ENCODE data around the gene IL3. TPM values are rescaled to one million over a fixed set of nuclear protein-coding genes. Genes with fewer than 3 reads are reported as not detected.
A peak's percentile ranks its signal among the peaks of the same experiment; 100 is the strongest.

IL3 gene
- total RNA-seq, 3 donors from 2014 or later (not counting 1 experiment from before 2014, with no cell fraction given) = not detected

- Histone ChIP-seq H3K36me3 (ENCODE audit: control insufficient read depth, insufficient read depth, low read length) (no peaks in the 10 kb centered on the region), H3K4me1 (ENCODE audit: control insufficient read depth, insufficient read depth, low read length) (peaks cover 66% of the 10 kb centered on the region), H3K4me3 (ENCODE audit: low read length) (no peak overlapping the region), H3K27ac (ENCODE audit: low read length) (peak overlapping the region; percentile 94), H3K9me3 (ENCODE audit: control insufficient read depth, insufficient read depth, low read length) (no peaks in the 10 kb centered on the region), H3K27me3 (ENCODE audit: control insufficient read depth, insufficient read depth, low read length) (no peaks in the 10 kb centered on the region)
- peaks cover 71 to 74% of the 10 kb centered on the region in 2 donors for H3K4me1 Mint-ChIP-seq
- no peaks in the 10 kb centered on the region for H3K36me3 Mint-ChIP-seq
- H3K4me3 Mint-ChIP-seq = peak overlapping the region; percentile 71
- DNase-seq (peak; percentile 69 to 85), ATAC-seq (peak; percentile 65 to 88 (median 75))
- TF ChIP-seq CTCF (IDR thresholded peaks at IDR 0.05) = no peak
- no peaks in the 10 kb centered on the region for H3K27me3 Mint-ChIP-seq (ENCODE audit: low read depth in 2 of 2)
- peak overlapping the region; percentile 92 to 94 for H3K27ac Mint-ChIP-seq
- intact Hi-C loops (cut with micrococcal nuclease) = loop anchor here (1.0 to 10.0 kb wide), 4 partner anchors 31 to 819 kb away; partner anchors contain the start of gene IL3
- no peaks in the 10 kb centered on the region for H3K9me3 Mint-ChIP-seq
Observed at GRCh38 chr5:132103332-132103951, 43.0 kb downstream of the IL3 start.

DNA sequence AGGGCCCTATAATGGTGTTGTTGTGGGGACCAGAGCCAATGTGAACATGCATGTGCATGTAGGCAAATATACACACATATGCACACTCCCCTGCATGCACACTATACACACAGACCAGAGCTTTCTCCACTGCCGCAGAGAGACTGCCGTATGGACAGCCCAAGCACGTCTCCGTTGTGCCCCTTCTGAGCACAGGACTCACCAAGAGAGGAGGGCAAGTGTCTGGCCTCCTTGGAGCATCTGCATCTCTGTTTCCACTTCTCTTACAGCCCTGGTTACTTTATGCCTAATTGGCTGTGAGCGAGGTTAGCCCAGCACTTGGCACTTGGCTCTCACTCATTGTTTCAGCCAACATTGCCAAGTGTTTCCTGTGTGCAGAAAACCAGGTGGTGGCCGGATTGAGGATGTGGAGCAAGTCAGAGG, 43.5 kb downstream of the IL3 start:
- intact Hi-C loops (cut with micrococcal nuclease) = loop anchor here (1.0 to 10.0 kb wide), 4 partner anchors 31 to 819 kb away; partner anchors contain the start of gene IL3
- H3K27ac Mint-ChIP-seq = peak overlapping the region; percentile 92 to 94
- peaks cover 64% of the 10 kb centered on the region for H3K4me1 ChIP-seq (ENCODE audit: control insufficient read depth, insufficient read depth, low read length)

GRCh38 chr5:132104556-132104955, 44.1 kb downstream of the IL3 start:
- Mint-ChIP-seq H3K36me3 (no peaks in the 10 kb centered on the region), H3K27ac (peak overlapping the region; percentile 92 to 94), H3K9me3 (no peaks in the 10 kb centered on the region), H3K27me3 (ENCODE audit: low read depth in 2 of 2) (no peaks in the 10 kb centered on the region), H3K4me1 (peaks cover 61 to 64% of the 10 kb centered on the region in 2 donors), H3K4me3 (peak overlapping the region; percentile 28)
- no peaks in the 10 kb centered on the region for H3K9me3 ChIP-seq (ENCODE audit: control insufficient read depth, insufficient read depth, low read length)
- H3K27me3 ChIP-seq (ENCODE audit: control insufficient read depth, insufficient read depth, low read length) = no peaks in the 10 kb centered on the region
- TF ChIP-seq CTCF (IDR thresholded peaks at IDR 0.05) = no peak
- DNase-seq = no peak
- peak overlapping the region; percentile 77 for H3K27ac ChIP-seq (ENCODE audit: low read length)
- no peaks in the 10 kb centered on the region for H3K36me3 ChIP-seq (ENCODE audit: control insufficient read depth, insufficient read depth, low read length)
- intact Hi-C loops (cut with micrococcal nuclease) = loop anchor here (5.0 to 10.0 kb wide), 2 partner anchors 42 to 820 kb away; partner anchors contain the start of gene IL3
- H3K4me1 ChIP-seq (ENCODE audit: control insufficient read depth, insufficient read depth, low read length) = peaks cover 64% of the 10 kb centered on the region
- ATAC-seq = peak in 1 of 3 donors; percentile 6
- H3K4me3 ChIP-seq (ENCODE audit: low read length) = no peak overlapping the region

More for the DNA sequence above, 43.5 kb downstream of the IL3 start:
- Mint-ChIP-seq H3K4me1 (peaks cover 66 to 69% of the 10 kb centered on the region in 2 donors), H3K36me3 (no peaks in the 10 kb centered on the region), H3K27me3 (ENCODE audit: low read depth in 2 of 2) (no peaks in the 10 kb centered on the region), H3K9me3 (no peaks in the 10 kb centered on the region), H3K4me3 (peak overlapping the region; percentile 71)
- 8% methylated on average over 6 of the region's 6 CpGs for WGBS (ENCODE audit: insufficient coverage)
- peak overlapping the region; percentile 77 for H3K27ac ChIP-seq (ENCODE audit: low read length)
- DNase-seq (no peak), ATAC-seq (no peak)
- H3K27me3 ChIP-seq (ENCODE audit: control insufficient read depth, insufficient read depth, low read length) = no peaks in the 10 kb centered on the region
- H3K36me3 ChIP-seq (ENCODE audit: control insufficient read depth, insufficient read depth, low read length) = no peaks in the 10 kb centered on the region
- no peak overlapping the region for H3K4me3 ChIP-seq (ENCODE audit: low read length)
- no peaks in the 10 kb centered on the region for H3K9me3 ChIP-seq (ENCODE audit: control insufficient read depth, insufficient read depth, low read length)
- no peak for TF ChIP-seq CTCF (IDR thresholded peaks at IDR 0.05)
